GM12891 (cell line): ENCODE measurements around the gene KCNJ14.

Experiments used
- PAX5 ChIP-seq: IDR thresholded peaks from 2 replicates; pipeline ENCODE4 v1.6.1; 2011; ENCODE audit warnings: low read length, moderate library complexity, mild to moderate bottlenecking; ENCODE audit not compliant: insufficient read depth, severe bottlenecking
- POLR2A ChIP-seq: IDR thresholded peaks from 2 replicates; pipeline ENCODE4 v1.6.1; 2011; ENCODE audit warnings: low read depth, low read length, control low read depth
- POLR2AphosphoS5 ChIP-seq: IDR thresholded peaks from 2 replicates; pipeline ENCODE4 v1.6.1; 2011; ENCODE audit warnings: low read depth, low read length, control low read depth
- SPI1 ChIP-seq: IDR thresholded peaks from 2 replicates; pipeline ENCODE4 v1.6.1; 2011; ENCODE audit warnings: low read depth, low read length, control low read depth

DNA sequence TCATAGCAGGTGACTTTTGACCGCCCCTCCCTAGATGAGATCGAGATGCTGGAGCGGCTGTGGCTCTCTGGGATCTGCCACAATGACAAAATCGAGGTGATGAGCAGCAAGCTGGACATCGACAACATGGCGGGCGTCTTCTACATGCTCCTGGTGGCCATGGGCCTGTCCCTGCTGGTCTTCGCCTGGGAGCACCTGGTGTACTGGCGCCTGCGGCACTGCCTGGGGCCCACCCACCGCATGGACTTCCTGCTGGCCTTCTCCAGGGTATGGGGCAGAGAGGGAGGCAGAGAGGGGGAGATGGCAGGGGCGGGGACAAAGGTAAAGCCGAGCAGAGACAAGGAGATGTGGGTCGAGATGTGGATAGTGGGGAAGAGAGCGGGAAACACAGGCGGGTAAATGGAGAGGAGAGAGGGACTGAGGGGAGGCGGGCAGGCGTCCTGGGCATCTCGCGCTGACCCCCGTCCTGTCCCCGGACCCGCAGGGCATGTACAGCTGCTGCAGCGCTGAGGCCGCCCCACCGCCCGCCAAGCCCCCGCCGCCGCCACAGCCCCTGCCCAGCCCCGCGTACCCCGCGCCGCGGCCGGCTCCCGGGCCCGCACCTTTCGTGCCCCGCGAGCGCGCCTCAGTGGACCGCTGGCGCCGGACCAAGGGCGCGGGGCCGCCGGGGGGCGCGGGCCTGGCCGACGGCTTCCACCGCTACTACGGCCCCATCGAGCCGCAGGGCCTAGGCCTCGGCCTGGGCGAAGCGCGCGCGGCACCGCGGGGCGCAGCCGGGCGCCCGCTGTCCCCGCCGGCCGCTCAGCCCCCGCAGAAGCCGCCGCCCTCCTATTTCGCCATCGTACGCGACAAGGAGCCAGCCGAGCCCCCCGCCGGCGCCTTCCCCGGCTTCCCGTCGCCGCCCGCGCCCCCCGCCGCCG lies 13.0 kb upstream of the KCNJ14 start:
- no peak for TF ChIP-seq POLR2A
- TF ChIP-seq POLR2AphosphoS5: no peak
- TF ChIP-seq PAX5: no peak
- TF ChIP-seq SPI1: no peak
